Subcutaneous abdominal adipose tissue (tissue), 5 donors: ENCODE data around the gene PYDC1.

Source experiments
- H3K27ac ChIP-seq: one replicate; pipeline ENCODE4 v1.7.0; 2013; ENCODE audit warnings: low read depth, mild to moderate bottlenecking, inconsistent platforms, low read length, moderate library complexity
- H3K27me3 ChIP-seq, 5 donors: one replicate each; pipeline ENCODE4 v1.7.0; 2013; ENCODE audit warnings: low read length in 5 of 5, inconsistent platforms in 1 of 5; ENCODE audit not compliant: control insufficient read depth in 5 of 5, insufficient read depth in 4 of 5
- H3K36me3 ChIP-seq, 5 donors: one replicate each; pipeline ENCODE4 v1.7.0; 2013; ENCODE audit warnings: low read length in 5 of 5; ENCODE audit not compliant: control insufficient read depth in 5 of 5, insufficient read depth in 5 of 5
- H3K4me1 ChIP-seq, 5 donors: one replicate each; pipeline ENCODE4 v1.7.0; 2013; ENCODE audit warnings: low read length in 5 of 5, mild to moderate bottlenecking in 3 of 5, moderate library complexity in 1 of 5; ENCODE audit not compliant: control insufficient read depth in 5 of 5, insufficient read depth in 5 of 5
- H3K4me3 ChIP-seq, 5 donors: one replicate each; pipeline ENCODE4 v1.7.0; 2013; ENCODE audit warnings: low read length in 5 of 5, low read depth in 1 of 5
- H3K9ac ChIP-seq, 5 donors: one replicate each; pipeline ENCODE4 v1.7.0; 2013; ENCODE audit warnings: low read length in 5 of 5, mild to moderate bottlenecking in 4 of 5, moderate library complexity in 3 of 5
- H3K9me3 ChIP-seq, 5 donors: one replicate each; pipeline ENCODE4 v1.7.0; 2013; ENCODE audit warnings: low read length in 5 of 5; ENCODE audit not compliant: control insufficient read depth in 5 of 5
- donor health status: healthy.
- donor health status: healthy.
- donor health status: healthy.
- donor health status: healthy.
- donor health status: healthy.

The PYDC1 gene

DNA sequence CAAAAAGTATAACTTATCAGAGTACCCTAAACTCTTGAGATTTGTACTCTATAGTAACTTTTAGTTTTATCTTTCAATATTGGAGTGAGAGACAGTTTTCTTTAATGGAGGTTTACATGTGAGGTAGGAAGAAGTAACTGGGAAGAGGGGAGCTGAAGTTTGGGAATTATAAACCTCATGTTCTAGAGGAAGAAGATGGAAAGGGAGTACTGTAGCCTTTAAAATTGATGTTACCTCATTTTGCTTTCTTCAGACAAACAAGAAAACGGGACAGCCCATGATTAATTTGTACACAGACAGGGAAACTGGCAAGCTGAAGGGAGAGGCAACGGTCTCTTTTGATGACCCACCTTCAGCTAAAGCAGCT lies 27.5 kb downstream of the PYDC1 start:
- H3K36me3 ChIP-seq: peaks cover 60 to 100% (median 99%) of the 10 kb centered on the region in 5 donors
- H3K9me3 ChIP-seq: no peaks in the 10 kb centered on the region
- no peak overlapping the region for H3K27ac ChIP-seq
- H3K4me3 ChIP-seq: no peak overlapping the region
- no peaks in the 10 kb centered on the region for H3K27me3 ChIP-seq
- no peak overlapping the region for H3K9ac ChIP-seq
- peaks cover 0 to 17% (median 5%) of the 10 kb centered on the region in 5 donors for H3K4me1 ChIP-seq

DNA sequence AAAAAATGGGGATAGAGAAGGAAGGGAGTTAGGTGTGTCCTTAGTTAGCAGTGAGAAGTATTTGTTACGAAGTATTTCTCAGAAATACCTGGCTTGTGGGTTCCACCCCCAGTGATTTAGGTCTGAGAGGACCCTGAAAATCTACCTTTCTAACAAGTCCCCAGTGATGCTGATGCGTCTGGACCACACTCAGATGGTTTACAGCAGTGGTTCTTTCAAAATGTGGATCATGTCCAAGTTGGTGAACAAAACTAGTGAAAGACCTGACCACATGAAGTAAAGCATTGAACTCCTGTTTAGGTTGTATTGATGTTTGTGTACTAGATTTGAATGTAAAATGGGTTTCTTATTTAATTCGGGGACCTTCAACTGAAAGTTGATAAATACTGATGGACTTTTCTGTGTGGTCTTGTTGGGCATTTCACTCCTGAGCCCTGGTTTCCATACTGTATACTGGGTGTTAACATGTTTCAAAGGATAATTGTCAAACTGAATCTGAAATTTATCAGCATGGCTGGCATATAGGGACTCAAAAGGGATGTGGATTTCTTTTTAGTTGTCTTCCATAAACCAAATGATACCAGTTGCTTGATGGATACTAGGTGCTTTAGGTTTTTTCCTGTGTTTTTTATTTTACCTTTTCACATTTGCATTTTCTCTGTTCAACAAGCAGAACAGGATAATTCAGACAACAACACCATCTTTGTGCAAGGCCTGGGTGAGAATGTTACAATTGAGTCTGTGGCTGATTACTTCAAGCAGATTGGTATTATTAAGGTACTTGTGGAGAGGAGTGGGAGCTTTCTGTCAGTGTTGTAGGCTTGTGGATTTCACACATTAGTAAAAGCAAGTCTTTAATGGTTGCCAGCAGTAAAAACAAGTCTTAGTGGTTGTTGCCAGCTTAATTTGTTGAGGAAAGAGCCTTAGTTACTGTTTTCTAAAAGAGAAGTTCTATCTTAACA lies 28.2 kb downstream of the PYDC1 start:
- no peak overlapping the region for H3K9ac ChIP-seq
- peaks cover 60 to 100% (median 99%) of the 10 kb centered on the region in 5 donors for H3K36me3 ChIP-seq
- H3K9me3 ChIP-seq: no peaks in the 10 kb centered on the region
- H3K4me3 ChIP-seq: no peak overlapping the region
- H3K27ac ChIP-seq: no peak overlapping the region
- H3K27me3 ChIP-seq: no peaks in the 10 kb centered on the region
- H3K4me1 ChIP-seq: peaks cover 0 to 20% (median 8%) of the 10 kb centered on the region in 5 donors

DNA sequence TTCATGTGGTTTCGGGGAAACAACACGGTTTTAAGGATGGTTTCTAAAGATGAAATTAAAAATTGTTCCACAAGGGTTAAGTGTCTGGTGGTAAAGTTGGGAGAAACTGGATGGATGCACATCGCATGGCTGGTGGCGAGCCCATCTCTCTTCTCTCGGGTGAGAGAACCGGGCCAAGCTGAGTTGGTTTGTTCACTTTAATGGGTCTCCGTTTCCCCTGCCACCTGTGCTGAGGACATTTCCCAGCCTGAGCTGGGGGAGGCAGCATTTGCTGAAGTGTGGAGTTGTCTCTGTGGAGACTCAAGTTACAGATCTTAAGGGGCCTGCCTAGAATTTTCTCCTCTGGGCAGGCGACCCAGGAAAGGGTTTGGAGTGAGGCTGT lies 29.1 kb downstream of the PYDC1 start:
- Histone ChIP-seq H3K9ac (no peak overlapping the region), H3K9me3 (no peaks in the 10 kb centered on the region), H3K4me1 (peaks cover 0 to 28% (median 17%) of the 10 kb centered on the region in 5 donors), H3K27me3 (no peaks in the 10 kb centered on the region), H3K27ac (no peak overlapping the region), H3K4me3 (no peak overlapping the region), H3K36me3 (peaks cover 56 to 100% (median 99%) of the 10 kb centered on the region in 5 donors)

DNA sequence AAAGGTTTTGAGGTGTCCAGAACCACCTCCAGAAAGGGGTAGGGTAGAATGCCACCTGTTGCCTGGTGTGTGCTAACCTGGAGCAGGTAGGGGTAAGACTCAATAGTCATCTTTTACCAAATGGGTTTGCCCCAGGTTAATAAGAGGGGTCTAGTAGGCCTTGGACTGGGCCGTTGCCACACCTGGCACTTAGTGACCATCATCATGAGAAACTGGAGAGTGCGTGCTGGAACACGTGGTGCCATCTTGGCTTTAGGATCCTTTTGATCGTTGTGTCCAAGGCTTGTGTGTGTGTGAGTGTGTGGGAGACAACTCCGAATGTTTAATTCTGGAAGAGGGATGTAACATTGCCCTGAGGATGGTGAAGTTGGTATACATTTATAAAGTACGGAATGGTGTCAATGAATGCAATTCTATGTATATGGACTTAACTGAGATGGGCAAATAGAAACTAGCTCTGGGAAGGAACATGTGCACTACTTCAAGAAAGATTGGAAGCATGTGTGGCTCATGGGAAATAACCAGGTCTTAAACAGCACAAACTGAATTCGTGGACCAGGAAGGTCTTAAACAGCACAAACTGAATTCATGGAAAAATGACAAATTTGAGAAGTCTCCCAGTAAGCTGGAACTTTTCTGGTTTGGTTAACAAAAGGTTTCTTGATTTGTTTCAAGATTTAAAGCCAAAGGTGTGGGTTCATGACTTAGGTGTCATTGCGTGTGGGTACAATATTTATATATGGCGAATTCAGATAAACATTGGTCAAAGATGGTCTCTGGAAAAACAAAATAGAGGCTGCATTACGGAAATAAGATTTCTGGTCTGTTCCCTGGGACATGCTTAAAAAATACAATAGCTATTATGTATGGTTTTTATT lies 29.8 kb downstream of the PYDC1 start:
- H3K36me3 ChIP-seq: peaks cover 54 to 100% (median 98%) of the 10 kb centered on the region in 5 donors
- H3K9me3 ChIP-seq: no peaks in the 10 kb centered on the region
- no peak overlapping the region for H3K9ac ChIP-seq
- no peak overlapping the region for H3K27ac ChIP-seq
- no peak overlapping the region for H3K4me3 ChIP-seq
- H3K27me3 ChIP-seq: no peaks in the 10 kb centered on the region
- H3K4me1 ChIP-seq: peaks cover 4 to 34% (median 23%) of the 10 kb centered on the region in 5 donors

DNA sequence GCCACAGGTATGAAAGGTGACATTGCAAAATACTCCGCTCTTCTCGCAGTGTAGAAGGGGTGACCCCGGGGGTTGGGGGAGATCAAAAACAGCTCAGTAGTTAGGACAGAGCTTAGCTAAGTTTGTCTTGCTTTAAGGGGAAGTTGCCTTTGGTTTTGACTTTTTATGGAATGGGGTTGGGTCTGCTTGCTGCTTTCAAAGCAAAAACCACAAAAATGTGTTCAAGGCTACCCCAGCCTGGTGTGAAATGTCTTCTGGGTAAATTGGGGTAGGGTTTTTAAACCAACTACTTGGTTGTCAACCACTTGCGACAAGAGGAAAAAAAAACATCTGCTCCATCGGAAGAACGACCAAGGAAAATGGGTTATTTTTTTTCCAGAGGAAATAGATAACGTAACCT lies 30.8 kb downstream of the PYDC1 start:
- peaks cover 44 to 90% (median 88%) of the 10 kb centered on the region in 5 donors for H3K36me3 ChIP-seq
- H3K27me3 ChIP-seq: no peaks in the 10 kb centered on the region
- no peak overlapping the region for H3K27ac ChIP-seq
- H3K4me3 ChIP-seq: no peak overlapping the region
- no peaks in the 10 kb centered on the region for H3K9me3 ChIP-seq
- H3K4me1 ChIP-seq: peaks cover 6 to 44% (median 33%) of the 10 kb centered on the region in 5 donors
- H3K9ac ChIP-seq: no peak overlapping the region

DNA sequence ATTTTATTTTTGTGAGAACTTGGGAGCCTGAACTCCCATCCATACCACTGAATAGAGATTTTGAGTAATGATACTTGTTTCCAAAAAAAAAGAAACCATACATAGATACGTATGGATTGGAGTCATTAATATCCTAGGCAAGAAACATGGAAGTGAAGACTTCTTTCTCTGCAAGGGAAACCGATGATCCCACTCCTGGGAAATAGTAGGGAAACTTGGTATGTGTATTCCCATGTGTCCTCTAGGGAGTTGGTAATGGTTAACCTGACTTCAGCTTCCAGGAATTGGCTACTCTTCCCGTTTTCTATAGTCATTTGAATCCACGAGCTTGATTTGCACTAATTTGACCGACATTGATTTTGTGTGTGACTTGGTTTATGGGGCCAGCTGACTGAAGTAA lies 31.6 kb downstream of the PYDC1 start:
- Histone ChIP-seq H3K4me3 (no peak overlapping the region), H3K27ac (peak overlapping the region; percentile 14), H3K9me3 (no peaks in the 10 kb centered on the region), H3K4me1 (peaks cover 6 to 49% (median 35%) of the 10 kb centered on the region in 5 donors), H3K27me3 (no peaks in the 10 kb centered on the region), H3K36me3 (peaks cover 39 to 82% (median 80%) of the 10 kb centered on the region in 5 donors), H3K9ac (no peak overlapping the region)

DNA sequence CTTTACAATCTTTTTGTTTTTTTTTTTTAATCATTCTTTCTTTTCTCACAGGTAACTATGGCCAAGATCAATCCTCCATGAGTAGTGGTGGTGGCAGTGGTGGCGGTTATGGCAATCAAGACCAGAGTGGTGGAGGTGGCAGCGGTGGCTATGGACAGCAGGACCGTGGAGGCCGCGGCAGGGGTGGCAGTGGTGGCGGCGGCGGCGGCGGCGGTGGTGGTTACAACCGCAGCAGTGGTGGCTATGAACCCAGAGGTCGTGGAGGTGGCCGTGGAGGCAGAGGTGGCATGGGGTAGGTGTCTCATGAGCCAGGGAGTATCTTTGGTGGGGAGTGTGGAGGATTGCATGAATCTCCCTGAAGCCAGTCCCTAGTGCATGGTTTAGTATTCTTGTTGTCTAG lies 32.0 kb downstream of the PYDC1 start:
- peaks cover 38 to 77% (median 75%) of the 10 kb centered on the region in 5 donors for H3K36me3 ChIP-seq
- no peaks in the 10 kb centered on the region for H3K9me3 ChIP-seq
- no peak overlapping the region for H3K9ac ChIP-seq
- H3K4me1 ChIP-seq: peaks cover 6 to 49% (median 35%) of the 10 kb centered on the region in 5 donors
- no peak overlapping the region for H3K4me3 ChIP-seq
- no peaks in the 10 kb centered on the region for H3K27me3 ChIP-seq
- no peak overlapping the region for H3K27ac ChIP-seq

DNA sequence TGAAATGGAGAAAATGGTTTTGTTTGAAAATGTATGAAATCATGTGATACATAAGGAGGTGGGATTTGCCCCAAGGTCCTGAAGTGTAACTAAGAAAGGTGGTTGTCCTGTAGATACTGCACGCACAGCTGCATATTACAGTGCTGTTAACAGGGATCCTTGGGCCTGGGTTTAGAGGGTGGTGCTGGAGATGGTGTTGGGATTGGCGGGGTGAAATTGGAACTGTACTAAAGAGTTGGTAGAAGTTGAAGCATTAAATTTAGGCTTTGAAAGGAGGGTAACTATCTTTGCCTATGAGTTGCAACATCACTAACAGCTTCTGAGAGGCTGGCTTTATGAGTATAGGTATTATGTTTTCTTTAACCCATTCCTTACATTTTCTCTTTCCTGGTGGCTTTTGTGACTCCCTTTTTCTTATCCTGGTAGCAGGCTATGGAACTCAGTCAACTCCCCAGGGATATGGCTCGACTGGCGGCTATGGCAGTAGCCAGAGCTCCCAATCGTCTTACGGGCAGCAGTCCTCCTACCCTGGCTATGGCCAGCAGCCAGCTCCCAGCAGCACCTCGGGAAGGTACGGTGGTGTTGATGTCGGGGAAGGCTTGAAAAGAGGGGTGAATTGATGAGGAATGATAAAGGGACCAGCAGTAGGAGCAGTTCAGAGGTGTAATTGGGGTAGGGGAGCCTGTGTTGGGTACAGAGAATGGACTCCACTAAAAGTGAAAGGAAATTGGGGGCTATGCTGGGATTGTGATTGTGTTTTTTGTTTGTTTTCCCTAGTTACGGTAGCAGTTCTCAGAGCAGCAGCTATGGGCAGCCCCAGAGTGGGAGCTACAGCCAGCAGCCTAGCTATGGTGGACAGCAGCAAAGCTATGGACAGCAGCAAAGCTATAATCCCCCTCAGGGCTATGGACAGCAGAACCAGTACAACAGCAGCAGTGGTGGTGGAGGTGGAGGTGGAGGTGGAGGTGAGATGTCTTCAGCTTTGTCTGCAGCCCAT lies 33.2 kb downstream of the PYDC1 start:
- Histone ChIP-seq H3K27ac (no peak overlapping the region), H3K4me1 (peaks cover 6 to 57% (median 42%) of the 10 kb centered on the region in 5 donors)

DNA sequence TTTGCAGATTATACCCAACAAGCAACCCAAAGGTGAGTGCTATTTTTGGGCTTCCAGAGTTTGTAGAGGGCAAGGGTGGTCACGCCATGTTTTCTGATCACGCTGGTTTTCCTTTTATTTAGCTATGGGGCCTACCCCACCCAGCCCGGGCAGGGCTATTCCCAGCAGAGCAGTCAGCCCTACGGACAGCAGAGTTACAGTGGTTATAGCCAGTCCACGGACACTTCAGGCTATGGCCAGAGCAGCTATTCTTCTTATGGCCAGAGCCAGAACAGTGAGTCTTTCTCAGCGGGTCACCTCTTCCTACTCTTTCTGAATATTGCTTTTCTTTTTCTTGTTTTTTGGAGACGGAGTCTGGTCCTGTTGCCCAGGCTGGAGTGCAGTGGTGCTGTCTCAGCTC lies 34.5 kb downstream of the PYDC1 start:
- H3K4me3 ChIP-seq: peak overlapping the region; percentile 50 to 98 (median 93)
- peak overlapping the region in 3 of 5 donors; percentile 16 to 59 (median 20) for H3K9ac ChIP-seq
- peak overlapping the region; percentile 30 for H3K27ac ChIP-seq
- H3K4me1 ChIP-seq: peaks cover 6 to 59% (median 44%) of the 10 kb centered on the region in 5 donors
- no peaks in the 10 kb centered on the region for H3K27me3 ChIP-seq
- peaks cover 20 to 52% (median 50%) of the 10 kb centered on the region in 5 donors for H3K36me3 ChIP-seq
- H3K9me3 ChIP-seq: no peaks in the 10 kb centered on the region

More for the DNA sequence above, 33.2 kb downstream of the PYDC1 start:
- Histone ChIP-seq H3K4me3 (no peak overlapping the region), H3K9ac (peak overlapping the region in 1 of 5 donors; percentile 4), H3K27me3 (no peaks in the 10 kb centered on the region), H3K9me3 (no peaks in the 10 kb centered on the region), H3K36me3 (peaks cover 27 to 66% (median 64%) of the 10 kb centered on the region in 5 donors)
